Measurements from ENCODE around the gene SNRNP27.
"Not testable (repeated sequence)": the region's sequence is repeated elsewhere in the genome, so short reads cannot be mapped to it uniquely, and the experiment has no call there.

The SNRNP27 gene

DNA sequence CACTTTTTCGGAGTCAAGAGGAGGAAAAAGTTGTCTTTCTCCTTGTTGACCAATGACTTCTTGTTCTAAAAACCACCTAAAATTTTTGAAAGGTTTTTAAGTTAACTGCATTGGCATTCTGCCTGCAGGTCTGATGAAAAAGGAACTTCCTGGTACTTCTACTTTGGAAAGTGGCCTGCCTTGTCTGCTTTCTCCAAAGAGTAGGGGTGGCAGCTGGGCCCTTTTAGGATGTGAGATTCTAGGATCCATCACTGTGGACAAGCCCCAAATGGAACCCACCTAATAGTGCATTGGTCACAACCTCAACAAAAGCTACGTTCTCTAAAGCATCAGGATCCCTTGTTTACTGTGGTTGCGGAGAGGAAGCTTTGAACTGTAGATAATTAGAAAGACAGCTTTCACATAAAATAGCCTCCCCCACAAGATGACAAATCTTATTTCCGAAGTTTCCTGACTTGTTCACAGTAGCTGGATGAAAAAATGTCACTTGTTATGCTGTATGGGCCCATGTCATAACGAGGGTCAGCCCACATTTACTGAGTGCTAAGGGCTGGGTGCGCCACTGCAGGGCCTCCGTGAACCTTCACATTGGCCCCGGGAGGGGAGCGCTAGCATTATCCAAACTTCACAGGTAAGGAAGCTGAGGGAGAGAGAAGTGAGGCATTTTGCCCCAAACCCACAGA is 50.2 kb downstream of the SNRNP27 start:
- H3K27ac ChIP-seq, result peak overlapping the region in 6 of 21 experiments; percentile 3 to 78 (median 42)
- H3K4me3 ChIP-seq, result no peak overlapping the region

DNA sequence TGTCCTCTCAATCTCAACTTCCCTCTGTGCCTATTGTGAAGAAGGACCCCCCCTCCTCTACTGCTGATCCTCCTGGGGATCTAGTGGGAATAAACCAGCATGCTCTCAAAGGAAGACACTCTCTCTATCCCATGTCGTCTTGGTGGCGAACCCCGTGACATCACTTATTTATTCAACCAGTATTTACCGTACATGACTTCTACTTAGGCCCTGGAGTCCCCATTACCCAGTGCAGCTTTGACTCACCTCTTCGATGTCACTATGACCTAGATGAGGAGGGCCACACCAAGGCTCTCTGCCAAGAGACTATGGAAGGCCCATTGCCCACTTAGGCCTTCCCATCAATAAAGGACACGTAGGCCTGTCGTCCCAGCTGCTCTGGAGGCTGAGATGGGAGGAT is 51.0 kb downstream of the SNRNP27 start:
- Histone ChIP-seq H3K27ac (peak overlapping the region in 6 of 21 experiments; percentile 29 to 78 (median 70)), H3K4me3 (no peak overlapping the region)

DNA sequence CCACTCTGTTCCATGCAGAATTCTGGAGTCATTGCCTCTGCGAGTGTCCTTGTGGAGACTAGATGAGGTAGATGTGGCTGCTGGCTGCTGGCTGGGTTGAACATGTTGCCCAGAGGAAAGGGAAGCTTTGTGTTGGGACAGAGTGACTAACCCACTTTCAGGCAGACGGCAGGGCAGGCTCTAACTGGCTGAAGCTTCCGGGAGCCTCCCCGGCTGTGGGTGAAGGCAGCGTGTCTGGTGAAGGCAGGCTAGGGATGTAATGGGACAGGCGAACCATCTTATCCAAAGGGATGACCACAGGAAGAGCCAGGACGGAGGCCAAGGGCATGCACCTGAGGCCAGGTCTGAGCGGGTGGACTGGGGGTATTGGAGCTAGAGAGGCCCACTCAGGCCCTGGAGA is 51.7 kb downstream of the SNRNP27 start:
- peak overlapping the region in 14 of 21 experiments; percentile 3 to 78 (median 59) for H3K27ac ChIP-seq
- H3K4me3 ChIP-seq, result no peak overlapping the region

DNA sequence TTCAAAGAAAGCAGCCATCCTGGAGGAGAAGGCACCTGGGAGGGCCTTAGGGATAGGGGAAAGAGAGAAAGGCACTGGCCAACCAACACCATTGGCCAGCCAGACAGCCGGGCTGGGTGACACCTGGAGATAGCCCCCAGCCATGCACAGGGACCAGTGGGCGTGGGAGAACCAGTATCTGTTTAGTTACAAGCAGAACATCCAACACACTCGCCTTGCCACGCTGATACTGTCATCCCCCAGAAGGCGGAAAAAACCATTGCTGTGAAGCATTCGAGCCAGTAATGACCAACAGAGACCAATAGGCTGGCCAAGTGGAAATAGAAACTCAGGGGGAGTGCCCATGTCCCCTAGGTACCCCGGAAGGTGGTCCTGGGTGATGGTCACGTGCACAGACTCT is 52.2 kb downstream of the SNRNP27 start:
- Histone ChIP-seq H3K27ac (peak overlapping the region in 17 of 21 experiments; percentile 3 to 81 (median 62)), H3K4me3 (no peak overlapping the region)

DNA sequence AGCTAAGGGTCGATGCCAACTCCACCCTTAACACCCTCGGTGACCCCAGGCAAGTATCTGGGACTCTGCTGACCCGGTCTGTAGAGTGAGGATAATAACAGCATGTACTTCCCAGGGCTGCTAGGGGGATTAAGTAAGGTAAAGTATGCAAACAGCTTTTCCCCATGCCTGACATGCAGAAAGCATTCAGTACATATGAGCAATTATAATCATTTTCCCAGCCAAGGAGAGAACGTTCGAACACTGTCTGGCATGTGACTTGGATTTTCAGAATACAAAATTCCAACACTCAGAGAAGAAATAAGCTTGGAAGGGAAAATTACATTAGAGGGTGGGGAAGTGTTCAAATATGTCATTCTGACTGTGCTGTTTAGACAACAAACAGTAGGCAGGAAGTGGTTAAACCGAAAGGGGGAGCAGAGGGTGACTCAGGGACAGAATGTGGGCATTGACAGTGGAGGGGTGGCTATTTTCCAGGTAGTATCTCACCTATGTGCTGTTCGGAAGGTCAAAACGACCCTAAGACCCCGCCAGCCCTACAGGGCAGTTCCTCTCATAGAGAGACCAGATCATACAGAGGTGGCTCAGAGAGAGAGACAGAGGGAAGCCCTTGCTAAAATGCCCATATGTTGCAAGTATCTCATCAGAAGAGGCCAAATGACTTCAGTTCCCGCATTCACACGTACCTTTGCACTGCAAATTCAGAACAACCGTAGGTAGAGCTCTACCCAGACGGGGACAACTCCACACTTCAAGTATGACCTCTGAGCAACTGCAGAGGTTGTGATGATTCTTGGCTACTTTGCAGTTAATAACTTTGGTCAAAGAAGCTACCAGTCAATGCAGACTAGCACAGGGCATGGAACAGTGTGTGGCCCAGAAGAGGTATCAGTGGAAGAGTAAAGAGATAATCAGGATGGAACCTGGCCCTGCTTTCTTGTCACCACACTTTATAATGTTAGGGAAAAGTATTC is 52.9 kb downstream of the SNRNP27 start:
- Histone ChIP-seq H3K27ac (peak overlapping the region in 16 of 21 experiments; percentile 14 to 81 (median 62)), H3K4me3 (no peak overlapping the region)

DNA sequence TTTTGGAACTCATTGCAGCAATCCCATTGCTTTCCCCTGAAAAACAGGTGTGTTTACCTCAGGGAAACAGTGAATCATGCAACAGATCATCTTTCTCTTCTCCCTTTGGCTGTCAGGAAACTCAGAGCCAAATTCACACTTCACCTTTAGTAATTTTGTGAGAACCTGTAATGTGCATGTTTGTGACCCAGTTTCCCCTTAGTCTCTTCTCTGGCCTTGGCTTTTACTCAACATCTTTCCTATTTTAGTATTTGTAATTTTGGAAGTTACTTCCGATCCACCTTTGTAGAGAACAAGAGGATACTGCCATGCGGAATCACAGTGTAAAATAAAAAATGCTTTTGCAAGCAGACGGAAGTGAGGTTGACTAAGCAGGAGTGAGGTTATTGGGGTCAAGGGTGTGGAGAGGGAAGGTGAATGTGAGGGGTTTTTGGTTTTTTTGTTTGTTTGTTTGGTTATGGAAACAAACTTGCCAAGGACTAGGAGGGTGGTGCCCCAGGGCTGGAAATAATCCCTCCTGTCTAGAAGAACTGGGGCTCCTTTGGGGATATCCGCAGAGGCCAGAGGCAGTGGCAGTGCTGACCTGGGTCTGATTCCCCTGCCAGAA is 53.7 kb downstream of the SNRNP27 start:
- Histone ChIP-seq H3K4me3 (no peak overlapping the region), H3K27ac (peak overlapping the region in 14 of 21 experiments; percentile 14 to 81 (median 62))

DNA sequence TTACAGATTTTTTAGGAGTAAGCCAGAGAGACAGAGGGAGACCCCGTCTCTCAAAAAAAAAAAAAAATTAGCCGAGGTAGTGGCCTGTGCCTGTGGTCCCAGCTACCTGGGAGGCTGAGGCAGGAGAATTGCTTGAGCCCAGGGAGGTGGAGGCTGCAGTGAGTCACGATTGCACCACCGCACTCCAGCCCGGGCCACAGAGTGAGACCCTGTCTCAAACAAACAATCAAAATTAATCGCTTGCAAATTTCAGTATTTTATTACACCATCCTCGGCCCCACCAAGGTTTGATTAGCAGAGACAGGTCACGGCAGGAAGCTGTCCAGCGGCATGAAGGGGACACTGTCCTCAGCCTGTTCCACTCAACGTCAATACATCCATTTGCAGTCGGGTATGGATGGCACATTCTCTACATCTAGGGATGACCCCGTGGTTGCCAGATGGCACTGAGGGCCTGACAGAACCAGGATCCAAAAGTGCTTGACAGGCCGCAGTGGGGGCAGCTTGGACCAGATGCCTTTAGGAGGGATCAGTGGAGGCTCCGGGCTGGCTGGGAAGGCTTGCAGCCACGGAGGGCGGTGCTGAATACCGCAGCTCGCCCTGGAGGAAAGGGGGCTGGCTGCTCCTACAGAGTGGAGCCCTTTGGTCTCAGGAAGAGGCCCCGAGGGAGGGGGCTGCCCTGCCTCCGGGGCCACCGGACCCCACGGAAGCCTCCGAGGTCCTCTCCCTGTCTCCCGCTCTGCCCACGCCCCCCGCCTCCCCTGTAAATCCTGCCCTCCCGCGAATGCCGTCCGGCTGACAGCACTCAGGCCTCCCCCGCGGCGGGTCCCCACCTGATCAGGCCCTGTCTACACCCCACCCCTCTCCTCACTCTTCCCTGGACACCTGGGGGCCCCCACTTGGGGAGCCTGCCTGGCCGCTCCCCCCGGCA is 54.5 kb downstream of the SNRNP27 start:
- peak overlapping the region in 4 of 21 experiments; percentile 21 to 74 (median 48) for H3K27ac ChIP-seq
- H3K4me3 ChIP-seq, result no peak overlapping the region

DNA sequence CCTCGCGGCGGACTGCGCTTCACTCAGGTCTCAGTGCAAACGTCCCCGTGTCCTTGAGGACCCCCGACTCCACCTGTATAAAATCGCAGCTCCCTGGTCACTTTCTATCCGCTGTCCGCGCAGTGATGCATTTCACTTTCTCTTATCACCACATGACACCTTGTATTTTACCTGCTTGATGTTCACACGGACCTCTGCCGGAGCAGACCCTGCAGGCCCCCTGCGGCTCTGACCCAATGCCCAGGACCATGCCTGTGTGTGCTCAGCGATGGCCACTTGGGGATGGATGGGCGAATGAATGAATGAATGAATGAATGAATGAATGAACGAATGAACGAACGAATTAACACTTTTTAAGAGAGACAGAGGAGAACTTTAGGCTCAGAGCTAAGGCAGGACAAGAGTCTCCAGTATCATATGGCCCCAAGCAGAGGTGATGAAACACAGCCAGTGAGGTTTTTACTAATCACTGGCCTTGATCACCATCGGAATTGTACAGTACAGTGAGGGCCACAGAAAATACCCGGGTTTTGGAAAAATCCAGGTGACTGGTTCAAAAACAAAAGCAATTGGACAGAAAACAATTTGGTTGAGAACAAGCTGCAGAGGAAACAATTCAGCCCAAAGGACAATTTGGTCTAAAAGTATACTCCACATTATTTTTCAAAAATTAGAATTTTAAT is 55.3 kb downstream of the SNRNP27 start:
- Histone ChIP-seq H3K27ac (peak overlapping the region in 2 of 21 experiments; percentile 21 to 47), H3K4me3 (no peak overlapping the region)

DNA sequence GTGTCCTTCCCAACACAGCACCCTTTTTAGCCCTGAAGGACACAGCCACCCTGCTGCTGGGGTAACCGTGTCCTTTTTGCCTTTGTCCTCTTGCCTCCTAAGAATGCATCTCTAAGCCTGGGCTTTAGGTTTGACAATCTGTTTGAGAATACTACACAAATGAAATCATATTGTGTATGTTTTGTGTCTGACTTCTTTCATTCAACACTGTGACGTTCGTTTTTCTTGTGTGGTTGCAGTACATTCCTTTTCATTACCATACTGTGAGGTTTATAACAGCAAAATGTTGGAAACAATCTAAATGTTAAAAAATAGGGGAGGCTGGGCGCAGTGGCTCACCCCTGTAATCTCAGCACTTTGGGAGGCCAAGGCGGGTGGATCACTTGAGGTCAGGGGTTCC is 56.5 kb downstream of the SNRNP27 start:
- Histone ChIP-seq H3K27ac (no peak overlapping the region), H3K4me3 (no peak overlapping the region)

DNA sequence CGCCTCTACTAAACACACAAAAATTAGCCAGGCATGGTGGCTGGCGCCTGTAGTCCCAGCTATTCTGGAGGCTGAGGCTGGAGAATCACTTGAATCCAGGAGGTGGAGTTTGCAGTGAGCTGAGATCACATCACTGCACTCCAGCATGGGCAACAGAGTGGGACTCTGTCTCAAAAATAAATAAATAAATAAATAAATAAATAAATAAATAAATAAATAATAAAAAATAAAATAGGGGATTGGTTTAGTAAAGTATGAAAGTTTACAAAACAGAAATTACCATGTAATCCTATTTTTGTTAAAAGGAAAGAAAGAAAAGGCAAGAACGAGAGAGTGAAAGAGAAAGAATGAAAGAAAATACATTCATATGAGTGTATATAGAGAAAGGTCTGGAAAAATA is 56.9 kb downstream of the SNRNP27 start:
- H3K4me3 ChIP-seq, H3K27ac ChIP-seq: not testable (repeated sequence)

DNA sequence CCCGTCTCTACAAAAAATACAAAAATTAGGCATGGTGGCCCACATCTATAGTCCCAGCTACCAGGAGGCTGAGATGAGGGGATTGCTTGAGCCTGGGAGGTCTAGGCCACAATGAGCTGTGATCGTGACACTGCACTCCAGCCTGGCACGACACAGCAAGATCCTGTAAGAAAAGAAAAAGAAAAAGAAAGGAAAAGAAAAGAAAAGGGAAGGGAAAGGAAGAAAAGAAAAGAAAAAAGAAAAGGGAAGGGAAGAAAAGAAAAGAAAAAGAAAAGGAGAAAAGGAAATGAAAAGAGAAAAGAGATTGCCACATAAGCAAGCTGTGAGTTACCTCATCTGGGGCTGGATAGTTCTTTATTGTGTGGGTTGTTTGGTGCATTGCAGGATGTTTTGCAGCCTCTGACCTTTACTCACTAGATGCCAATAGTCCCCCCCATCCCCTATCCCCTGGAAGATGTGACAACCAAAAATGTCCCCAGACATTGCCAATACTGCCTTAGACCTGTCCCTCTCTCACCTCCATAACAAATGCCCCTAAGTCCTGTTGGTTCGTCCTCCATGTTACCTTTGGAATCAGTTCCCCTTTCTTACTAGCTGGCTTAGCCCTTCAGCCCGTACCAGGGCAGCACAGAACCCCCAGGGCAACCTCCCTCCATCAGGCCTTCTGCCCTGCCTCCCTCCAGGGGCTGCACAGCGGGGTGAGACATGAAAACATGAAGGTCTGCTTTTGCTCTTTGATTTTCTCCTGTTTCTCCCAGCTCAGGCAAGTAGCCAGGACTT is 58.8 kb downstream of the SNRNP27 start:
- Histone ChIP-seq H3K27ac (no peak overlapping the region), H3K4me3 (no peak overlapping the region)

DNA sequence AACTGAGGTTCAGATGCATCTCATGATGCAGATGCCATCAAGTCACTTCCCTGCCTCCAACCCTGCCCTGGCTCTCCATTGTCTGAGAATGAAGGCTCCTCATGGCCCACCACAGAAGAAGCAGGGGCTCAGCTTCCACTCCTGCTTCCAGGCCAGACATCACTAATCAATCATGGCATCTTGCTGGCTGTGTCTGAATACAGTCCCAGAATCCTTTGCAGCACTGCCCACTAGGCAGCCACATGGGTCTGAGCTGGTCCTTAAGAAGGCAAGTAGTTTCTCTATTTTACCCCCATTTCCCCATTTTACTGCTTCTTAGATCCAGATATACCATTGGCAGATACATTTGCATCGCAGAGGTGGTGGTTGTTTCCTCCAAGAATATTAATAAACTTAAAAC is 60.3 kb downstream of the SNRNP27 start:
- no peak overlapping the region for H3K27ac ChIP-seq
- no peak overlapping the region for H3K4me3 ChIP-seq

Measured in skin epidermis (tissue), 12 donors.